HepG2 (cell line): ENCODE data around the gene IDUA. TPM values are rescaled to one million over a fixed set of nuclear protein-coding genes. Genes with fewer than 3 reads are reported as not detected.

Experiments
- HMGA1 ChIP-seq: sonication (generic); formaldehyde crosslinking; conservative IDR thresholded peaks from 2 replicates; pipeline ENCODE4 v1.4.0; 2020; ENCODE audit warnings: missing genetic modification reagents
- HOXD1 ChIP-seq: sonication (generic); formaldehyde crosslinking; IDR thresholded peaks from 2 replicates; pipeline ENCODE4 v1.5.0; 2020; ENCODE audit warnings: missing genetic modification reagents
- MAX ChIP-seq: IDR thresholded peaks from 2 replicates; pipeline ENCODE4 v1.6.1; 2012; ENCODE audit warnings: inconsistent platforms
- MAZ ChIP-seq, 2 experiments: sonication (generic) in 1 of 2; formaldehyde crosslinking in 1 of 2; IDR thresholded peaks; 2 replicates each; pipeline versions ENCODE4 v1.5.0 to v1.6.1; 2012 to 2020; ENCODE audit warnings: low read depth in 2 of 2, mild to moderate bottlenecking in 2 of 2, borderline replicate concordance in 1 of 2, improper control_type of control experiment in 1 of 2, low read length in 1 of 2, missing genetic modification reagents in 1 of 2, moderate library complexity in 1 of 2
- MEIS2 ChIP-seq: sonication (generic); formaldehyde crosslinking; IDR thresholded peaks from 2 replicates; pipeline ENCODE4 v1.9.0; 2021; ENCODE audit warnings: mild to moderate bottlenecking, missing genetic modification reagents
- REXO4 ChIP-seq: sonication (generic); formaldehyde crosslinking; IDR thresholded peaks from 2 replicates; pipeline ENCODE4 v1.8.0; 2022; ENCODE audit warnings: missing genetic modification reagents, mild to moderate bottlenecking, borderline replicate concordance
- TIGD3 ChIP-seq: sonication (generic); formaldehyde crosslinking; IDR thresholded peaks from 2 replicates; pipeline ENCODE4 v1.5.1; 2020; ENCODE audit warnings: mild to moderate bottlenecking, missing genetic modification reagents, borderline replicate concordance
- ZBED4 ChIP-seq: sonication (generic); formaldehyde crosslinking; IDR thresholded peaks from 2 replicates; pipeline ENCODE4 v1.4.0; 2020; ENCODE audit warnings: missing genetic modification reagents, borderline replicate concordance
- ZFAT ChIP-seq: sonication (generic); formaldehyde crosslinking; conservative IDR thresholded peaks from 2 replicates; pipeline ENCODE4 v1.8.1; 2023; ENCODE audit warnings: missing genetic modification reagents, inconsistent platforms
- ZNF441 ChIP-seq: sonication (generic); formaldehyde crosslinking; IDR thresholded peaks from 2 replicates; pipeline ENCODE4 v1.7.0; 2021; ENCODE audit warnings: missing genetic modification reagents, borderline replicate concordance
- ZNF572 ChIP-seq: sonication (generic); formaldehyde crosslinking; IDR thresholded peaks from 2 replicates; pipeline ENCODE4 v1.5.1; 2020; ENCODE audit warnings: mild to moderate bottlenecking, missing genetic modification reagents
- ZNF607 ChIP-seq: sonication (generic); formaldehyde crosslinking; IDR thresholded peaks from 2 replicates; pipeline ENCODE4 v1.5.1; 2020; ENCODE audit warnings: missing genetic modification reagents, mild to moderate bottlenecking, borderline replicate concordance
- ZSCAN21 ChIP-seq: sonication (generic); formaldehyde crosslinking; IDR thresholded peaks from 2 replicates; pipeline ENCODE4 v1.8.0; 2022; ENCODE audit warnings: mild to moderate bottlenecking, missing genetic modification reagents, moderate library complexity, borderline replicate concordance
- polyA plus RNA-seq, 8 experiments: library from polyadenylated mRNA; depleted of rRNA in 3 of 8; stranded (reverse) in 7 of 8; unstranded in 1 of 8; fragments of >200 nt; fragmentation: Illumina TruSeq in 4 of 8; extraction: Trizol in 4 of 8; gene quantifications; 2 replicates each; pipeline versions ENCODE4 v1.2.1 to v1.2.3, GENCODE V29; 2011 to 2016; ENCODE audit warnings: low read depth in 4 of 8, missing spikeins in 1 of 8, mixed read lengths in 1 of 8; ENCODE audit not compliant: insufficient read depth in 1 of 8
- total RNA-seq, 5 experiments: library from RNA; depleted of rRNA; stranded (reverse); fragments of >200 nt; fragmentation: Illumina TruSeq; extraction: Trizol; gene quantifications; 2 replicates each; pipeline ENCODE4 v1.2.3, GENCODE V29; 2016; ENCODE audit warnings: low read depth in 1 of 5
- TF ChIP-seq, protein P1 (sequence below): sonication (generic); formaldehyde crosslinking; IDR thresholded peaks from 2 replicates; pipeline ENCODE4 v1.5.0; 2020; ENCODE audit warnings: mild to moderate bottlenecking, missing genetic modification reagents, moderate library complexity
- TF ChIP-seq, protein P2 (sequence below): sonication (generic); formaldehyde crosslinking; IDR thresholded peaks from 2 replicates; pipeline ENCODE4 v1.4.0; 2020; ENCODE audit warnings: missing genetic modification reagents, borderline replicate concordance
- TF ChIP-seq, protein P3 (sequence below): sonication (generic); formaldehyde crosslinking; IDR thresholded peaks from 2 replicates; pipeline ENCODE4 v1.9.0; 2021; ENCODE audit warnings: missing genetic modification reagents, mild to moderate bottlenecking, borderline replicate concordance

Gene IDUA
- total and polyA plus RNA-seq, 2 of the 13 experiments (the other 11 are each of a cell fraction or from before 2014, with no cell fraction given), result 0.77 to 1.0 TPM

DNA sequence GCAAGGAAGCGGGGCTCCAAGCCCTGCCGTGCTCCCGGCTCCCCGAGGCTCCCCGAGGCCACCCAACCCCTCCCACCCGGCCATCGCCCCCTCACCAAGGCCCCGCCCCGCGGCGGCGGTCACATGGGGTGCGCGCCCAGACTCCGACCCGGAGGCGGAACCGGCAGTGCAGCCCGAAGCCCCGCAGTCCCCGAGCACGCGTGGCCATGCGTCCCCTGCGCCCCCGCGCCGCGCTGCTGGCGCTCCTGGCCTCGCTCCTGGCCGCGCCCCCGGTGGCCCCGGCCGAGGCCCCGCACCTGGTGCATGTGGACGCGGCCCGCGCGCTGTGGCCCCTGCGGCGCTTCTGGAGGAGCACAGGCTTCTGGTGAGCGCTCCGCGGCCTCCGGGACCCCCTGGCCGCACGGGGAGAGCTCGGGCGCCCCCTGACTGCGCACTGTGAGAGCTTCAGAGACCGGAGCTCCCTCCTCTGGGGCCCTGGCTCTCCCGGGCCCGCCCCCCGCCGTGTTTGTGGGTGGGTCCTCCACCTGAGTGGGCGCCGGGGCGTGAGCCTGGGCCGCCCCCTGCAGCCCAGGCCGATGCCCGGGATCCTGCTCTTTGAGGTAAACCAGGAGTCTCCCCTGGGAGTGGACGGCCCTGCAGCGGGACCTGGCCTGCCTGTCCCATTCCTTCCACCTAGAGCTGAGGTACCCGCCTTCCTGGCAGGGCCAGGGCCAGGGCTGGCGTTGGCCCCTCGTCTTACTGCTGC, at the start of gene IDUA (continued):
- no peak for TF ChIP-seq ZBED4 (CRISPR knock-in tag)
- TF ChIP-seq MAX, result no peak
- TF ChIP-seq ZNF607 (CRISPR knock-in tag), result no peak; the same call in 1 of the 2 replicates
- TF ChIP-seq TIGD3 (CRISPR knock-in tag), result no peak
- TF ChIP-seq MEIS2, result peak; percentile 29; the same call in 1 of the 2 replicates
- TF ChIP-seq ZNF441 (CRISPR knock-in tag), result 0 out of 2 replicates have a peak, but pooled peaks have one; percentile 22
- no peak for TF ChIP-seq REXO4 (CRISPR knock-in tag)
- TF ChIP-seq, protein P1, sequence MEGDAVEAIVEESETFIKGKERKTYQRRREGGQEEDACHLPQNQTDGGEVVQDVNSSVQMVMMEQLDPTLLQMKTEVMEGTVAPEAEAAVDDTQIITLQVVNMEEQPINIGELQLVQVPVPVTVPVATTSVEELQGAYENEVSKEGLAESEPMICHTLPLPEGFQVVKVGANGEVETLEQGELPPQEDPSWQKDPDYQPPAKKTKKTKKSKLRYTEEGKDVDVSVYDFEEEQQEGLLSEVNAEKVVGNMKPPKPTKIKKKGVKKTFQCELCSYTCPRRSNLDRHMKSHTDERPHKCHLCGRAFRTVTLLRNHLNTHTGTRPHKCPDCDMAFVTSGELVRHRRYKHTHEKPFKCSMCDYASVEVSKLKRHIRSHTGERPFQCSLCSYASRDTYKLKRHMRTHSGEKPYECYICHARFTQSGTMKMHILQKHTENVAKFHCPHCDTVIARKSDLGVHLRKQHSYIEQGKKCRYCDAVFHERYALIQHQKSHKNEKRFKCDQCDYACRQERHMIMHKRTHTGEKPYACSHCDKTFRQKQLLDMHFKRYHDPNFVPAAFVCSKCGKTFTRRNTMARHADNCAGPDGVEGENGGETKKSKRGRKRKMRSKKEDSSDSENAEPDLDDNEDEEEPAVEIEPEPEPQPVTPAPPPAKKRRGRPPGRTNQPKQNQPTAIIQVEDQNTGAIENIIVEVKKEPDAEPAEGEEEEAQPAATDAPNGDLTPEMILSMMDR, result peak; percentile 79
- peak; percentile 51; the same call in 1 of the 2 replicates for TF ChIP-seq MAZ (IDR thresholded peaks at IDR 0.05; ENCODE audit: borderline replicate concordance, low read depth, low read length)
- peak; percentile 91 for TF ChIP-seq MAZ (CRISPR knock-in tag; IDR thresholded peaks at IDR 0.05; ENCODE audit: low read depth)
- TF ChIP-seq, protein P2, sequence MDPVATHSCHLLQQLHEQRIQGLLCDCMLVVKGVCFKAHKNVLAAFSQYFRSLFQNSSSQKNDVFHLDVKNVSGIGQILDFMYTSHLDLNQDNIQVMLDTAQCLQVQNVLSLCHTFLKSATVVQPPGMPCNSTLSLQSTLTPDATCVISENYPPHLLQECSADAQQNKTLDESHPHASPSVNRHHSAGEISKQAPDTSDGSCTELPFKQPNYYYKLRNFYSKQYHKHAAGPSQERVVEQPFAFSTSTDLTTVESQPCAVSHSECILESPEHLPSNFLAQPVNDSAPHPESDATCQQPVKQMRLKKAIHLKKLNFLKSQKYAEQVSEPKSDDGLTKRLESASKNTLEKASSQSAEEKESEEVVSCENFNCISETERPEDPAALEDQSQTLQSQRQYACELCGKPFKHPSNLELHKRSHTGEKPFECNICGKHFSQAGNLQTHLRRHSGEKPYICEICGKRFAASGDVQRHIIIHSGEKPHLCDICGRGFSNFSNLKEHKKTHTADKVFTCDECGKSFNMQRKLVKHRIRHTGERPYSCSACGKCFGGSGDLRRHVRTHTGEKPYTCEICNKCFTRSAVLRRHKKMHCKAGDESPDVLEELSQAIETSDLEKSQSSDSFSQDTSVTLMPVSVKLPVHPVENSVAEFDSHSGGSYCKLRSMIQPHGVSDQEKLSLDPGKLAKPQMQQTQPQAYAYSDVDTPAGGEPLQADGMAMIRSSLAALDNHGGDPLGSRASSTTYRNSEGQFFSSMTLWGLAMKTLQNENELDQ, result no peak
- no peak for TF ChIP-seq ZFAT (CRISPR knock-in tag)
- 0 out of 2 replicates have a peak, but pooled peaks have one; percentile 40 for TF ChIP-seq ZNF572 (CRISPR knock-in tag)
- TF ChIP-seq HMGA1, result no peak
- no peak for TF ChIP-seq HOXD1 (CRISPR knock-in tag)
- TF ChIP-seq, protein P3, sequence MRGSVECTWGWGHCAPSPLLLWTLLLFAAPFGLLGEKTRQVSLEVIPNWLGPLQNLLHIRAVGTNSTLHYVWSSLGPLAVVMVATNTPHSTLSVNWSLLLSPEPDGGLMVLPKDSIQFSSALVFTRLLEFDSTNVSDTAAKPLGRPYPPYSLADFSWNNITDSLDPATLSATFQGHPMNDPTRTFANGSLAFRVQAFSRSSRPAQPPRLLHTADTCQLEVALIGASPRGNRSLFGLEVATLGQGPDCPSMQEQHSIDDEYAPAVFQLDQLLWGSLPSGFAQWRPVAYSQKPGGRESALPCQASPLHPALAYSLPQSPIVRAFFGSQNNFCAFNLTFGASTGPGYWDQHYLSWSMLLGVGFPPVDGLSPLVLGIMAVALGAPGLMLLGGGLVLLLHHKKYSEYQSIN (CRISPR knock-in tag), result no peak
- peak; percentile 69; the same call in 1 of the 2 replicates for TF ChIP-seq ZSCAN21 (CRISPR knock-in tag)
